ENCODE measurements around the gene PADI2. TPM values are rescaled to one million over a fixed set of nuclear protein-coding genes. Genes with fewer than 3 reads are reported as not detected.

PADI2 gene
- total and polyA plus RNA-seq, 2 donors (not counting 3 experiments of a cell fraction or from before 2014, with no cell fraction given), result not detected

- DNase-seq (ENCODE audit: low read depth, low spot score) (no peak), FAIRE-seq (no peak)
- Histone ChIP-seq H3K9ac (replicated peaks; ENCODE audit: extremely low read depth, insufficient read depth, low read length) (no peak overlapping the region), H3K9me3 (replicated peaks; ENCODE audit: control insufficient read depth, insufficient read depth, low read length) (no peaks in the 10 kb centered on the region), H3K4me1 (ENCODE audit: control insufficient read depth, extremely low read depth, insufficient read depth, low read length) (no peaks in the 10 kb centered on the region), H2AFZ (ENCODE audit: low read depth, low read length) (no peak overlapping the region), H3K27me3 (ENCODE audit: control insufficient read depth in 2 of 2, insufficient read depth in 2 of 2, low read length in 2 of 2) (no peaks in the 10 kb centered on the region), H3K4me2 (ENCODE audit: insufficient read depth, low read length) (no peak overlapping the region), H3K36me3 (ENCODE audit: control insufficient read depth in 2 of 2, extremely low read depth in 1 of 2, insufficient read depth in 2 of 2, low read length in 2 of 2) (no peaks in the 10 kb centered on the region), H4K20me1 (replicated peaks; ENCODE audit: control insufficient read depth, extremely low read depth, insufficient read depth, low read length) (no peaks in the 10 kb centered on the region), H3K79me2 (ENCODE audit: control insufficient read depth, insufficient read depth, low read length) (no peaks in the 10 kb centered on the region), H3K27ac (ENCODE audit: insufficient read depth, low read depth, low read length) (no peak overlapping the region), H3K9me1 (replicated peaks; ENCODE audit: control insufficient read depth, extremely low read depth, insufficient read depth, low read length) (no peaks in the 10 kb centered on the region), H3K4me3 (replicated peaks in 1 of 3; ENCODE audit: insufficient read depth in 1 of 3, low read depth in 1 of 3, low read length in 3 of 3) (no peak overlapping the region)
- ChIA-PET CTCF (no interaction called here), POLR2A (no interaction called here)
- intact Hi-C loops (cut with micrococcal nuclease) (no loop called here), dilution Hi-C loops (cut with MboI; ENCODE audit: extremely low pct_ligation_motif_present, low sequenced_read_pairs) (no loop called here)
- no peak for TF ChIP-seq POLR2AphosphoS5 (IDR thresholded peaks at IDR 0.05; ENCODE audit: insufficient read depth, low read depth, low read length)
- TF ChIP-seq MAX (IDR thresholded peaks at IDR 0.05; ENCODE audit: insufficient read depth, insufficient read length), result no peak
- no peak for TF ChIP-seq JUN (IDR thresholded peaks at IDR 0.05; ENCODE audit: borderline replicate concordance, insufficient read depth, insufficient read length, low read depth)
- TF ChIP-seq MYC (IDR thresholded peaks at IDR 0.05; ENCODE audit: low read depth, low read length), result no peak
- TF ChIP-seq GATA2 (IDR thresholded peaks at IDR 0.05; ENCODE audit: insufficient read depth, insufficient read length, low read depth, low read length), result no peak
- no peak for TF ChIP-seq CTCF (IDR thresholded peaks at IDR 0.05; ENCODE audit: extremely low read depth in 1 of 2, insufficient read depth in 1 of 2, low read depth in 1 of 2, low read length in 2 of 2)
- no peak for TF ChIP-seq FOS (IDR thresholded peaks at IDR 0.05; ENCODE audit: borderline replicate concordance, insufficient read depth, low read length)
- TF ChIP-seq POLR2A (IDR thresholded peaks at IDR 0.05; ENCODE audit: low read depth, low read length), result no peak
- TF ChIP-seq EZH2 (IDR thresholded peaks at IDR 0.05; ENCODE audit: borderline replicate concordance, low read depth, low read length, severe bottlenecking), result no peak
- BruUV-seq (replicated peaks), result no TSS peak
These were observed 10.5 kb downstream of the PADI2 start for GRCh38 chr1:17108786-17109185.
